ENCODE data around the gene ARAP1.

GRCh38 chr11:72719551-72719950 is 32.7 kb downstream of the ARAP1 start:
- no peak for TF ChIP-seq CTCF (IDR thresholded peaks at IDR 0.05)
- no peak for TF ChIP-seq POLR2A (IDR thresholded peaks at IDR 0.05)

All from Peyer's patch (tissue), 4 donors.